Medulla oblongata (tissue), 1 donor: ENCODE data around the gene C3orf52.
A peak's percentile ranks its signal among the peaks of the same experiment; 100 is the strongest.

Source experiments
- DNase-seq: peaks from one replicate; pipeline ENCODE4 v3.0.0-alpha.2; 2015; ENCODE audit errors: extremely low spot score

C3orf52 gene

DNA sequence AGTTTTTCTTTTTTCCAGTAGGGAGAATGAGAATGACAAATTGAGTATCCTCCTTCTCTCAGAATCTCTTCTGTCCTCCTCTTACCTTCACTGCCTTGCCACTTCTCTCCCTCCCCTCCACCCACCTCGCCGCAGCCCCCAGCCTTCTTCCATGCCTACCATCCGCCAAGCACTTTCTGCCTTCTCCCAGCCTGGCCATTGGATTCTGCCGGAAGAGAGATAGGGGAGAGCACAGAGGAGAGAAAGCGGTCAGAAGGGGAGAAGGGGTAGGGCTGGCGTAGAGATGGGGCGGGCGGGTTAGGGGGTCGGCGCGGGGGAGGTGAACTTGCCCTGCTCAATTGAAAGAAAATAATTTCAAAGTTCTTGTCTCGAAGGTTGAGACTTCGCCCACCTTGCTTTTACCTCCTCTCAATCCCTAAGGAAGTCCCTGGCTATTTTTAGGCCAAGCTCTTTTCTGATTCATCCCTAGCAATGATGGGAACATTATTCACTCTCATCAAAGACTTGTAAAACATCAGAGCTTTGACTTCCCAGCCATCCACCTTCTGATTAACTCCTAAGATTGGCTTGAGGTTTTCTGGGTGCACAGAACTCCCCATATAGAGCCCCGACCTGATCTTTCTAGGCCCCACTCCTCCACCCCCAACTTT lies 811 bp downstream of the C3orf52 start:
- no peak for DNase-seq

DNA sequence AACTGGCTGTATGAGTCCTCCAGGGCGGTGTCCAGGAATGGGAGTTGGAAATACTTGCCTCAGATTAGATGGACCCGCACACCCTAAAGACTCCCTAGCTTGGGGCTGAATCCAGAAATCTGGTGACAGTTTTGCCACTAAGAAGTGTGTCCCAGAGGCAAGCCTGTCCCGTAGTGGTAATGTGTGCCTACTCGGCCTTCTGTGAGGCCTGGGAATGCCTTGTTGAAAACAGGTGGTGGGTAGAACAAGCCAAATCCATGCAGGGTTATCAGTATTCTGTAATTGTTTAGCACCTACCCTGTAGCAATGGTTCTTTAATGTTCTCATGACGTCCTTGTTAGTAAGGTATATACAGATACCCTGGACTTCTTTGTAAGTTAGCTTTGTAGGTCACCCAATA lies 1.6 kb downstream of the C3orf52 start:
- DNase-seq, result no peak

DNA sequence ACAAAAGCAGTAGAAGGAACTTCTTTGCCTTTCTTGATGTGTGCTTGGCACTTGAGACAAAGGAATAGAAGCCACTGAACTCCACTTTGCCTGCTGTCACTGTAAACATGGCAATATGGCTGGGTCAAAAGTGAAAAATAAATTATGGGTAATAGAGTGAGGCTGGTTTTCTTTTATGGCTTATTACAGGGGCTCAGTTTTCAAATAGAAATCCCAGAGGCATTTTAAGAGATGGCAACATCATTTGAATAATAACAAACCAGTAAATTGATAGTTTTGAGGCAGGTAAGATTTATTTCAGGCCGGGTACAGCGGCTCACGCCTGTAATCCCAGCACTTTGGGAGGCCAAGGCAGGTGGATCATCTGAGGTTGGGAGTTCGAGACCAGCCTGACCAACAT lies 2.8 kb downstream of the C3orf52 start:
- DNase-seq, result no peak

DNA sequence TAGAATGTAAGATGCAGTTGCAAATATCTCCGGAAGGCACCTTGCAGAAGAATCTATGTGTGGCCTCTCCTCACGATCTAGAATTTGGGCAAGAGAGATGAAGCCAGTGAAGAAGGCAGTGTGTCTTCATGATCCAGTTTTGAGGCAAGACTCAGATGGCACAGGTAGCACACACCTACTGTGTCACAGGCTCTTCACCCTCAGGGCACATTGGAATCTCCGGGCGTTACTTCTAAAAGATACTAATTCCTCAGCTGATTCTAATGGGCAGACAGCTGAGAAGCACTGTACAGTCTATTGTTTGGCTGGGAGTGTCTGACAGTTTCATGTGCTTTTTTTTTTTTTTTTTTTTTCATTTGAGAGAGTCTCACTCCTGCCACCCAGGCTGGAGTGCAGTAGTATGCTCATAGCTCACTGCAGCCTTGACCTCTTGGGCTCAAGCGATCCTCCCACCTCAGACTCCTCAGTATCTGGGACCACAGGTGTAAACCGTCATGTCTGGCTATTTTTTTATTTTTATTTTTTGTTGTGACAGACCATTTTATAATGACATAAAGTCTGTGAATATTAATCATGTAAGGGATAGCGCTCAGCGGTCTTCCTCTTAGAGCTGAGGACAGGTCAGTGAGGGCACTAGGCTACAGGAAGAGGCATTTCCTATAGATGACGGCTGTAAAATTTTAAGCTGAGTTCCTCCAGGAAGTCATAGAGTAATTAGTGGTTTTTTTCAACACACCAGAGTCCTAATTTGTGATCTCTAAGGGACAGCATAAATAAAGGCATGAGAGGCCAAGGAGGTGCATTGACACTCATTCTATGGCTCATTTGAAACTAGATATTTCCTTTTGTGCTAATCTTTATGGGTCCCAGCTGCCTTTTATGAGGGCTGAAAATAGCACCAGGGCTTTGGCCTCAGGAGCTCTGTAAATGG lies 4.0 kb downstream of the C3orf52 start:
- DNase-seq, result no peak

DNA sequence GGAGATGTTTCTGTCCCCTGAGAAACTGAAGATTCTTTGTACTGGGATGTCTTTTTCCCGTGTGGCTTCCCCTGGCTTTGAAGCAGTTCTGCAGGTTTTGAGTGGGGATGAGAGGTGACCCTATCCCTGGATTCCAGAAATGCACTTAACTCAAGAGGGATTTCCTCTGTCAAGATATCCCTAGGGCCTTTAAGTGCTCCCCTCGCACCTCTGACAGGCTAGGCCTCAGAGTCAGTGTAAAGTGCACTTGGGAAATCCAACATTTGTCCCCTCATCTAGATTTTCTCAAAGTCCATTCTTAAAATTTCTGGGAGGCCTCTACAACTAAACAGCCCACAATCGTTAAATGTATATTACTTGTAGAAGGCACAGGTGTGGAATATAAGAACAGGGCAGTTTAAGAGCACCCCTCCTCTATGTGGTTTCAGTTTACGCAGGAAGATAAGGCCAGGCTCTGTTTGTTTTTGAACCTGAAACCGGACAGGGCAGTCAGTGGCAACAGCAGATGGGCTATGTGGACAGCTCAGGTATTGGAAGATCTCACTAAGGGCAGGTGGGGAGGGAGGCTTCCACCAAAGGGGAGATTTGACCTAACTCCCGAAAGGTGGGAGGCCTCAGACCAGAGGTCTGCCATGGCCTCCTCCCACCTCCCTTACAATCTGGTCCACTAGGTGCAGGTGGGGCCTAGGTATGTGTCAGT lies 4.8 kb downstream of the C3orf52 start:
- no peak for DNase-seq

DNA sequence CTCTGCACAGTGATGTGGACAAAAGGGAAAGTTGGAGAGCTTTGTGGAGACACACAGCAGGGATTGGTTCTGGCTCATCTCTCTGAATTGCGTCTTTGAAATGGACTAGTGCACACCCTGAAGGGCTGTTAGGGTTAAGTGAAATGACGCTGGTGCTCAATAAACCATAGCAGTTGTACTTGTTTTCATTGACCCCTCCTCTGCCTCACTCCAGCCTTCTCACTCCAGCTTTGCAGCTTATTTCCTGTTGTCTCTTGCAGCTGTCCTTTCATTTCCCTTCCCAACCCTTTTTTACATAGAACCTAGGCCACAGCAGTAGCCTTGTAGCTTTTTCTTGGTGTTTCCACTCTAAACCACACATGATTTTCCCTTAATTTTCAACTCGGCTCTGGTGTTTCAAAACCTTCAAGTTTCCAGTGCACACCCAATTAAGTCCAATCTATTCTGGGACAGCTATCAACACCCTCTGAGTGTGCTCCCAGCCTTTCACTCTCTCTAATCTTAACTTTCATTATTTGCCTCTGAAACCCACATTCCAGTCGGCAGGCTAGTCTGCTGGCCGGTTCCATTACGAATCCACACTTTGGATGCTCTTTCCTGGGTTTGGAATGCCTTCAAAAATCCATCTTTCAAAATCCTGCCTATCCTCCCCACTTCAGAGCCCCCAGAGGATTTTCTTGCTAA lies 6.4 kb downstream of the C3orf52 start:
- no peak for DNase-seq

DNA sequence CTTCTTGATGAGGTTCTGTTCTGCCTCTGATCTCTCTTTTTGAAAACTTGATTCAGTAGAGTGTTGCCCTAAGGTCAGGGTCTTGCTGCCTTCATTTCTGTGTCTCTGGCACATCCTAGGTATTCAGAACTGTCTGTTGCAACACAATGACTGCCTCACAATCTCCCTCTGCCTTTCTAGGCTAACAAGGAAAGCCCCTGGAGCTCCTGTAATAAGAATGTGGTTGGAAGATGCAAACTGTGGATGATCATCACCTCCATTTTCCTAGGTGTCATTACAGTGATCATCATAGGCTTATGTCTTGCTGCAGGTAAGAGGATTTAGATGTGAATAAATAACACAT lies 7.0 kb downstream of the C3orf52 start:
- no peak for DNase-seq

DNA sequence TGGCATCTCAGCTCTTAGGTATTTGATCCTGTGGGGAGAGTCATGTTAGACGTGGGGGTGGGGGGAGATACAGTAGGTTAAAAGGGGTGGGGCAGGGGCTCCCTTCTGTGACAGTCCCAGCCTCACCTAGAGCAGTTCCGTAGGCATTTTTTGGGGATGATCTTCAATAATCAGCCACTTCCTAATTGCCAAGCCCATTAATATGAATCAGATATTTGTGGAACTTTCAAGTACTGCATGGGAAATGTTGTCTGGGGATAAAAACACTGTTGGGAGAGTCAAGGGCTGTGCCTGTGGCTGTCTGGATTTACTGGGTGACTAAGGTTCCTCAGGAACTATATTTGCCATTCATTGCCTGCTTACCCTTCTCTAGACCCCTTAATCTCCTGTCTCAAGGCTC lies 9.5 kb downstream of the C3orf52 start:
- no peak for DNase-seq

DNA sequence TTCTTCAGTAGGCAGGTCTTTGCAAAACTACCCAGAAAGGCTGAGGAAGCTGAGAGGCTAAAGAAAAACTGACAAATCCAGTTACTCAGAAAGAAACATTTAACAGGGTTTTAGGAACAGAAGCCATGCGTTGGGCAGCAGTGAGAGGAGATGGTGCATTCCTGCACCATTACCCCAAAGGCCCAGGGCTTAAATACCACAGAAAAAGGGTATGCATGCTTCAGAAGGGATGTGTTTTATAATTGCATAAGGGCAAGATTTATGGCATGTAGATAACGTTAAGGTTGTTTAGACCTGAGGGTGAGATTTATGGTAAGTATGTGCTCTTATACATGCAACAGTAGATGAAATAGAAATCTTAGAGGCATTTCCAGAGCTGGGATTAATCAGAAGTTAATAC lies 10.0 kb downstream of the C3orf52 start:
- no peak for DNase-seq

DNA sequence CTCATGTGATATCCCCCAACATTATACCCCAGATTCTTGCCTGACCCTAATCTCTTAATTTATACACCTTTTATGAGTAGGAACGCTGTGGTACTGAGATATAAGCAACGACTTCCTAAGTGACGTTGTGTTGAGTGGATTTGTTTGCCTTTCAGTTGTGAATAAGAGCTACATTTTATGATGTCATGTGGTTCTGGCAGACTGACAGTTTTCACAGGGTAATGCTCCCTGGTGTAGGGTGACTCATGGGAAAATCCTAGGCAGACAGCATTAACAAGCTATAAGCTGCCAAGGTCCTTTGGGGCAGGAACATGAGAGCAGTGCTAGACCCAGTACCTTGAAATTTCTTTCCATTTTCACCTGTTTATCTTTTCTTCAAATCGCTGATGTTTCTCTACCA lies 11.2 kb downstream of the C3orf52 start:
- DNase-seq, result no peak

DNA sequence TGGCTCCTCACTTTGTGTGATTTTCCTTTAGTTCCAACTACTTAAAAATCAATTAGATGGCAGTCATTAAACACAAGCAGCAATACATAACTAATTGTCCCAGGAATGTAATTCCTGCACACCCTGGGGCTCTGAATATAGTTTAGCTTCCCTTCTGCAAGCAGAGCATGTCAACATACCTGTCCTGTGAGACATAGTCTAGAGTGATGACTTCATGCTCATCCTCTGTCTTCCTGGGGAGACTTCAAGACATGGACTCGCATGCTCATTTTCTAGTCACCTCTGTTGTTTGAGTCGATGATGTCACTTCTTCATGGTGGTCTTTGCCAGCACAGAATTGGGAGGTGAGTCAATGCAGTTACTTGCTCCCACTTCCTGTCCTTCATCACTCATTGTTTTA lies 15.7 kb downstream of the C3orf52 start:
- no peak for DNase-seq

DNA sequence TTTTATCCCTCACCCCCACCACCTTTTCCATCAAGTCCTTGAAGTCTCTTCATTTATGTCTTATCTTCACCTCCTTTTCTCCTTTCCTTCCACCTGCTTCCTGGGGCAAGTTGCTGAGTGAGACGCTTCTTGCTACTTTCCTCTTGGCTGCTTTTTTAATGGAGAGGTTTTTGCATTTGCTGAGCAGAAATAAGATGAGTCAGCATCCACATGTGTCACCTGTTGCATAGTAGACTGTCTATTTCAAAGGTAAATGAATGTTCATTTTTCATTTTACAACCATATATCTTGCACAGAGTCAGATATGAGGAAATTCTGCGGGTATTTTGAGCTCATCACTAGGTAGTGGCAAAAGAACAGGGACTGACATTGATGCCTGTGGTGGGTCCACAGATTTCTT lies 18.6 kb downstream of the C3orf52 start:
- DNase-seq, result no peak

DNA sequence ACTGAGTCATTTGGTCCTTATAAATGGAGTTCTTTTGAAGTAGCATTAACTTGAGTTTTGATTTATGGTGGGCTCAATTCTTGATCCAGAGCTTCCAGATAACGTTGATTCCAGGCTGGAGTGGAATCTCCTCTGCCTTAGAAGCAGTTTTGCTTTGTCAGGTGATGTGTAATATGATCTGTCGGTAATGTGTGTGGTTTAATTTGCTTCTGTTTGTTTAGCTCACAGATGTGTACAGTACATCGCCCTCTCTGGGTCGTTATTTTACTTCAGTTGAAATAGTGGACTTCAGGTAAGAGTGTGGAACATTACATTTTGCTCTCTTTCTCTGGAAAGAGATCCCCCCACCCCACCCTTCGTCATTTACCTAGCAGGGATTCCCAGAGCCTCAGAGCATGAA lies 23.1 kb downstream of the C3orf52 start:
- no peak for DNase-seq

DNA sequence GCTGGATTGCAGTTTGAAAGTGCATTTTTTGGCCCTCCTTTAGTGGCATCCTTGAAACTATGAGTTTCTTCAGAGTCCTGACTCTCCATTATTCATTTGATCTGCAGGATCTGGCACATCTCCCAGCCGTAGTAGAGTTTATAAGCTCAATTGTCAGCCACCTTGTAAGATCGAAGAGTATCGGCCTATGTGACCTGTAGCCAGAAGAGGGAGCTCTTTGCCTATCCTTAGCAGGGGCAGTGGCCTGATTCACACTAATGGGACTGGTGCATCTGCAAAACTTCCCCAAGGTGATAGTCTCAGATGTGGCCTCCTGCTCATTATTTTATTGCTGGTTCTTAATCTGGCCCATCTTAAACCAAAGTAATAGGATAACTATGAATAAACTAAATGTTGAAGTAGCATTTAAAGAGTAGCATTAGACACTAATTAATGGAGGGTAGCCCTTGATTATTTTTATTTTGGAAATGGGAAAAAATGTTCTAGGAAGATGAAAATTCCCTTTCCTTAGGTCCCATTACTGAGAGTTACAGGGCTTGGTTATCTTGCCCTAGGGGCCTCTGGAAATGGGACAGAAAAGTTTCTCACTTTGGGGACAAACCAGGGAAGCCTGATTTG lies 25.7 kb downstream of the C3orf52 start:
- peak; percentile 82 for DNase-seq

DNA sequence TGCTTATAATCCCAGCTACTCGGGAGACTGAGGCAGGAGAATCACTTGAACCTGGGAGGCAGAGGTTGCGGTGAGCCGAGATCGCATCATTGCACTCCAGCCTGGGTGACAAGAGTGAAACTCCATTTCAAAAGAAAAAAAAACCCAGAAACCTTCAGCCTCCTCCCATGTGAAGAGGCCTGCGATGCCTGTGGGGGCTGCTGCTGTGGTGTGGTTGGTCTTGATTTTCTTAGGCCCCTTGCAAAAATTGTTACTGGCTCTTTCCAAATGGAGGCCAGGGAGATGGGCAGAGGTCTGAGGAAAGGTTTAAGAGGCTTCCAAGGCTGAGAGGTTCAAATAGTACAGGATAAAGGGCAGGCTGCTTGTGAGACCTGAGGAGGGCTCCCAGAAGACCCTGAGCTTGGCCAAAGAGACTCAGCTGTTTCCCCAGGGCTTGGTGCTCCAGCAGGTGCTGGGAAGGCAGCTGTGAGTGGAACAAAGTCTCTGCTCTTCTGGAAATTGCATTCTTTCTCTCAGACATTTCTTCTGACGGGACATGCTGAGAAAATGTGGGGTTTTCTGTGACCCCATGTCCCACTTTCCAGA lies 28.5 kb downstream of the C3orf52 start:
- no peak for DNase-seq

DNA sequence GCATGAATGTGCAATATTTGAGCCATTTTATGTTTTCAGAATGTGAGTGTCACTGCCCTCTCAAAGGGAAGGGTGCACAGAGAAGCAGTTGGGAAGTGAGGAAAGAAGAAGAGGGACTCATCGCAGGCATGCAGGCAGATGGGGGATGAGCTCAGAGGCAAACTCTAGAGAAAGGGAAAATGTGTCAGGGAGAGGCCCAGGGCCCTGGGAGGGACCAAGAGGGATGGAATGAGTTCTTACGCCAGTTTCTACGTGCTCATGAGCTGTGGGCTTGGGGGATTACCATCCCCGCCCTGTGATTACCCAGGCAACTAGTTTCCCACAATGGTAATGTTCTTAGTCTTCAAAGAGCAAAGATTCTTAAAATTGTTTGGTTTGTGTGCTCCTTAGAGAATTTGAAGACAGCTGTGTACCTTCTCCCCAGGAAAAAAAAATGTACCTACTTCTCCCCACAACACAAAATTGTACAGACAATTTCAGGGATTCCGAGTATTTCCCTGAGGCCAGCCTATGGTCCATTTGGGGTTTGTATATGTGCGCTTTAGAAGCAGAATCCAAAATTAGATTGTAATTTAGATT lies 29.1 kb downstream of the C3orf52 start:
- no peak for DNase-seq

DNA sequence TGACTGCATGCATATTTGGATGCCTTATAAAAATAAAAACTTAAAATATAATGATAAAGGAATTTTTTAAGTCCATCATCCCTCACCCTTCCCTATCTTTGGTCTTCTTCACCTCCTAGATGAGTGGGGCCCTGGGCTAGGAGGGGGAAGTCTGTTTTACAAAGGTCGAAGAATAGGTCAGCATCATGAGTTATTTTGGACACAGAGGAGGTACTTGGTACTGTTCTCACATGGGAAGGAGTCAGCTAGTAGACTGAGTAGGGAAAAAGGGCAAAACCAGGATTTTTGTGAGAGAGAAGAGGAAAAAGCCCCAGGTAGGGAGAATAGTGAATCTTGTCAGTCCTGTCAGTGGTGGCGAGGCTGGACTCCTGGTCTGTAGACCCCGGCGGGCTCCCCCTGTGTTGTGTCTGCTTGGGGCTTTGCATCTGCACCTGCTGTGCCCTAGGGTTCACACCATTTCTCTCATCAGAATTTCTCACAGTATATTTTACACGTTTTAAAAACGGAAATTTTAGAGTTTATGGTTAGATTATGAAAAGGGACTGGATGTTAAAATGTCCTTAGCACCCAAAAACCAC lies 29.7 kb downstream of the C3orf52 start:
- no peak for DNase-seq

DNA sequence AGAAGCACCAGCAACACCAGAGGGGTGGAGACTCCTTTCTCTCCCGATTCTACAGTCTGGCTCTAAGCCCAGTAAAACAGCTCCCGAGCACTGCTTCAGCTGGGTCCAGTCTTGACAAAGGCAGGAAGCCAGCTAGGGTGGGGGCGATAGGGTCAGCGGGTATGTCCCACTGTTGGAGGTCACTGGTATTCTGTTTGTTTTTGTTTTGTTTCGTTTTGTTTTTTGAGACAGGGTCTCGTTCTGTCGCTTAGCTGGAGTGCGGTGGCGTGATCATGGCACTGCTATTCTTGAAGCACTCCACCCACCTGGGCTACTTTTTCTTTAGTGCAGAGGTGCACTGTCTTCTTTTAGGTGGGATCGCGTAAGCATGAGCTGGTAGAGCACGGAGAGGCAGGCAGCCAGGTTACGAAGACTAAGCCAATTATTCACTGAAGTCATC lies 30.6 kb downstream of the C3orf52 start:
- no peak for DNase-seq

DNA sequence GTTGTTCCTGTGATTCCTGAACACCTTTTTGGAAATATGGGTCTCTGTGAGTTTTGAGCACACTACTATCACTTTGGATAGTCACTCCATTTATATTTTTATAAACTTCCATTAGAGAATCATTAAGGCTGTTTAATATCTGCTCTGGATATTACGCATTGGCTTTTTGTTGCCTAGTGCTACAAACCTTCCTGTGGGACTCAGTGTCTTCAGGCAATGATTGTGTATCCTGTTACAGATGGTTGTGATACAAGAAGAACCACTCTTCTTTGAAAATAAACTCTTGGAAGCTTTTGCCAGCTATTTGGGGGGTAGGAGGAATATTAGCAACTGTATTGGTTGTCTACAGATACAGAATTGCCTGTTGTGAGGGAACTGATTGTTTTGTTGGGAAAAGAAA lies 31.2 kb downstream of the C3orf52 start:
- no peak for DNase-seq

DNA sequence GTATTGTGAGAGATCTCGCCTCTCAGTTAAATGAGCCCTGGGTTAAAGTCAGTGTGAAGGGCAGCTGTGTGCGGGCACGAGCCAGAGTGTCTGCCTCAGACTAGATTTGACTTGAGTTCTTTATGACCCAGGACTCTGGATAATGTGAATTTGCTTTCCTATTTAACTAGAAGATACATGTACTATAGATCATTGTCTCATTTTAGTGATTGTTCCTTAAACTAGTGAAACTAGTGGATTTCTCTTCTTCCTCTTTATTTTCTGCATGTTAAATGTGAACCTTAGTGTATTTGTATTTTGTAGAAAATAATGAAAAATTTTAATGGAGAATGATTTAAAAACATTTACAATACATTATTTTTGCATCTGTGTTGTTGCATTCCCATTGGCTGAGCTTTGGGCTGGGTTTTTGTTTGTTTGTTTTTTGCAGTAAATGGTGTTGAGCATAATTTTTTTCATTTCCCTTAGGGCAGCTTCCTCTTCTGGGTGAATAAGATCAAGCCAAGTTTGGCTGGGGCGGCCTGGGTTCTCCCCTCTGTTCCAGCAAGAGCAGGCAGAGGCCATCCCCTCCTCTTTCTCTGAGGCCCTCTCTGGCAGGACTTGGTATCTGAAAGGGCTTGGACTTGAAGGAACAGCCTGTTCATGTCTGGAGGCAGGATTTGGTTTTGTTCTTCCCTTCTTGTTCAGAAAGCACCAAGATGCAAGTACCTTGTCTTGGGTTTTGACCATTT lies 31.8 kb downstream of the C3orf52 start:
- peak; percentile 77 for DNase-seq
